HG02981 (cell line): ENCODE results near the gene TMEM258.

Experiments used
- ATAC-seq: cut with Tn5 transposase; IDR thresholded peaks from one replicate; pipeline ENCODE4 v1.9.1; 2021; ENCODE audit warnings: mild to moderate bottlenecking, moderate library complexity; ENCODE audit not compliant: unreplicated experiment

Gene TMEM258

GRCh38 chr11:61826930-61827570 is 34.7 kb upstream of the TMEM258 start:
- peak; percentile 4 for ATAC-seq

GRCh38 chr11:61820174-61820573 is 27.8 kb upstream of the TMEM258 start:
- no peak for ATAC-seq

- ATAC-seq: no peak
These were observed 25.2 kb upstream of the TMEM258 start for GRCh38 chr11:61817471-61818202.

GRCh38 chr11:61816736-61817455 is 24.5 kb upstream of the TMEM258 start, which contains the start of gene FADS1:
FADS1 (minus strand) TSS chr11:61817003; CDS start chr11:61816929, 74 bp downstream.
- ATAC-seq: peak; percentile 42

GRCh38 chr11:61815790-61816735 is 23.7 kb upstream of the TMEM258 start:
- ATAC-seq: peak; percentile 27

- ATAC-seq: peak; percentile 46
These were observed 22.8 kb upstream of the TMEM258 start for GRCh38 chr11:61814958-61815789.

GRCh38 chr11:61814247-61814957 is 22.0 kb upstream of the TMEM258 start:
- no peak for ATAC-seq

- ATAC-seq: no peak
These were observed 20.5 kb upstream of the TMEM258 start for GRCh38 chr11:61812736-61813411.

GRCh38 chr11:61811831-61812230 is 19.4 kb upstream of the TMEM258 start:
- no peak for ATAC-seq

GRCh38 chr11:61810671-61811175 is 18.3 kb upstream of the TMEM258 start:
- no peak for ATAC-seq

- no peak for ATAC-seq
These were observed 14.4 kb upstream of the TMEM258 start for GRCh38 chr11:61806785-61807184.

GRCh38 chr11:61805146-61805545 is 12.7 kb upstream of the TMEM258 start:
- no peak for ATAC-seq

- no peak for ATAC-seq
These were observed 11.7 kb upstream of the TMEM258 start for GRCh38 chr11:61803889-61804647.

GRCh38 chr11:61802605-61803004 is 10.2 kb upstream of the TMEM258 start:
- no peak for ATAC-seq

GRCh38 chr11:61800331-61801281 is 8.2 kb upstream of the TMEM258 start:
- ATAC-seq: no peak

- ATAC-seq: no peak
These were observed 7.4 kb upstream of the TMEM258 start for GRCh38 chr11:61799665-61800284.
